Fibroblast of lung (primary cell): ENCODE measurements around the gene TBC1D14. TPM values are rescaled to one million over a fixed set of nuclear protein-coding genes. Genes with fewer than 3 reads are reported as not detected.

ENCODE experiments used
- DNase-seq, 2 donors: peaks; one replicate each; pipeline versions ENCODE4 v3.0.0 to v3.0.0-alpha.2; 2010; ENCODE audit warnings: low read depth in 2 of 2
- H2AFZ ChIP-seq: 2 replicates; pipeline ENCODE4 v1.5.1; 2012; ENCODE audit warnings: low read length, control low read depth, inconsistent platforms
- H3K27ac ChIP-seq: 2 replicates; pipeline ENCODE4 v1.5.1; 2011; ENCODE audit warnings: low read length, control low read depth; ENCODE audit not compliant: insufficient read depth
- H3K27me3 ChIP-seq: 2 replicates; pipeline ENCODE4 v1.5.1; 2011; ENCODE audit warnings: mild to moderate bottlenecking, low read length; ENCODE audit not compliant: control insufficient read depth, insufficient read depth
- H3K36me3 ChIP-seq: 2 replicates; pipeline ENCODE4 v1.5.1; 2011; ENCODE audit warnings: low read length; ENCODE audit not compliant: control insufficient read depth, insufficient read depth
- H3K4me1 ChIP-seq: 2 replicates; pipeline ENCODE4 v1.5.1; 2011; ENCODE audit warnings: low read length; ENCODE audit not compliant: control insufficient read depth, insufficient read depth; ENCODE audit errors: extremely low read depth
- H3K4me2 ChIP-seq: 2 replicates; pipeline ENCODE4 v1.5.1; 2011; ENCODE audit warnings: low read length, control low read depth; ENCODE audit not compliant: insufficient read depth; ENCODE audit errors: extremely low read depth
- H3K4me3 ChIP-seq, 4 experiments: fragments of 200-600 bp in 1 of 4; sonication (generic) in 1 of 4; replicated peaks in 1 of 4; 2 replicates each; pipeline ENCODE4 v1.5.1; 2011 to 2016; ENCODE audit warnings: low read length in 4 of 4, low read depth in 3 of 4, mild to moderate bottlenecking in 3 of 4, control low read depth in 2 of 4, inconsistent platforms in 1 of 4, mixed read lengths in 1 of 4; ENCODE audit not compliant: insufficient read depth in 1 of 4; ENCODE audit errors: control extremely low read depth in 1 of 4
- H3K79me2 ChIP-seq: 2 replicates; pipeline ENCODE4 v1.5.1; 2012; ENCODE audit warnings: mild to moderate bottlenecking, low read length, inconsistent platforms; ENCODE audit not compliant: control insufficient read depth, insufficient read depth
- H3K9ac ChIP-seq: 2 replicates; pipeline ENCODE4 v1.5.1; 2011; ENCODE audit warnings: mild to moderate bottlenecking, low read length, control low read depth; ENCODE audit not compliant: insufficient read depth
- H3K9me3 ChIP-seq: 2 replicates; pipeline ENCODE4 v1.5.1; 2012; ENCODE audit warnings: low read depth, low read length; ENCODE audit not compliant: control insufficient read depth, insufficient read depth
- H4K20me1 ChIP-seq: 2 replicates; pipeline ENCODE4 v1.5.1; 2011; ENCODE audit warnings: low read length; ENCODE audit not compliant: control insufficient read depth, insufficient read depth; ENCODE audit errors: extremely low read depth
- EZH2 ChIP-seq: IDR thresholded peaks from 2 replicates; pipeline ENCODE4 v1.5.1; 2012; ENCODE audit warnings: low read length, control low read depth, mild to moderate bottlenecking; ENCODE audit errors: missing control alignments
- polyA plus RNA-seq, 2 donors: library from polyadenylated mRNA; depleted of rRNA in 1 of 2; stranded (reverse) in 1 of 2; unstranded in 1 of 2; fragments of >200 nt; gene quantifications; 2 replicates each; pipeline ENCODE4 v1.2.1, GENCODE V29; 2011 to 2012; ENCODE audit warnings: missing spikeins in 1 of 2
- total RNA-seq: library from RNA; depleted of rRNA; stranded (reverse); fragments of >200 nt; gene quantifications from 2 replicates; pipeline ENCODE4 v1.2.1, GENCODE V29; 2014
- TF ChIP-seq, protein P1 (sequence below), 2 donors: IDR thresholded peaks in 1 of 2; conservative IDR thresholded peaks in 1 of 2; 1 replicate in 1 of 2; 2 replicates in 1 of 2; pipeline ENCODE4 v1.5.1; 2011 to 2012; ENCODE audit warnings: low read length in 2 of 2, control low read depth in 1 of 2, inconsistent platforms in 1 of 2, low read depth in 1 of 2, mild to moderate bottlenecking in 1 of 2

Gene TBC1D14
- total and polyA plus RNA-seq, 2 donors (not counting 1 experiment from before 2014, with no cell fraction given), result 26.9 to 37.7 TPM

DNA sequence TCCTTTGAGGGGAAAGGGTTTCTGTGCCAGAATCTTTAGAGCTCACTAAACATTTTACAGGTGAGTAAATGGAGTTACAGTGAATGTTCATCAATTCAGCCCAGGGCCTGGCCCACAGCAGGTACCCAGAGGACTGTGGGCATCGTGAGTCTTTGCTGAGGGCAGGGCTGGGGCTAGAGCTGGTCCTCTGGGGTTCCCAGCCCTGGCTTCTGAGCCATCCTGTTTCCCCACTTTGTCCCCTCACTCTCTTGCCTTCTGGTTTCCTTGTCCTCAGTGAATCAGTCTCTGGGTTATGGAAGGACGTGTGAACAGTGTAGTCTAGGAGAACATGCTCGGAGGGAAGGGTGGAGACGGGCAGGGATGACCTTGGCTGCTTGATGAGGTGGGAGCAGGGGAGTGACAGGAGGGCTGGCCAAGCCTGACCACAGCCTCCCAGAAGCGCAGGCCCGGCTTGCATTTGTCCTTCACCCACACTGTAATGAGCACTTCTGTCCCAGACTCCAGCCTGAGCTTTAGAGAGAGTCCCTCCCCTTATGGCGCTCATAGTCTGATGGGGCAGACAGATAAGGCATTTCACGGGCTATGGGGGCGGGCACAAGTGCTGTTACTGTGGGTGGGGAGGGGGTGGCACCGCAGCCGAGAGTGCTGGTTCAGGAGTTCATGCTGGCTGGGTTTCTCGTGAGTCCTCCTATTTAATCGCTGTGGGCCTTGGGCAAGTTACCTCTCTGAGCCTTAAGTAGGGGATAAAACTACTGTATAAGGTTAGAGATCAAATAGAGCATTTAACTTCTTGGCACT is 17.3 kb downstream of the TBC1D14 start:
- Histone ChIP-seq H3K36me3 (peaks cover 3% of the 10 kb centered on the region), H3K27ac (no peak overlapping the region), H2AFZ (peak overlapping the region; percentile 36), H3K9me3 (no peaks in the 10 kb centered on the region), H4K20me1 (no peaks in the 10 kb centered on the region), H3K79me2 (no peaks in the 10 kb centered on the region), H3K4me2 (peak overlapping the region; percentile 23), H3K27me3 (no peaks in the 10 kb centered on the region), H3K4me3 (no peak overlapping the region), H3K9ac (no peak overlapping the region), H3K4me1 (peaks cover 2% of the 10 kb centered on the region)
- TF ChIP-seq, protein P1, sequence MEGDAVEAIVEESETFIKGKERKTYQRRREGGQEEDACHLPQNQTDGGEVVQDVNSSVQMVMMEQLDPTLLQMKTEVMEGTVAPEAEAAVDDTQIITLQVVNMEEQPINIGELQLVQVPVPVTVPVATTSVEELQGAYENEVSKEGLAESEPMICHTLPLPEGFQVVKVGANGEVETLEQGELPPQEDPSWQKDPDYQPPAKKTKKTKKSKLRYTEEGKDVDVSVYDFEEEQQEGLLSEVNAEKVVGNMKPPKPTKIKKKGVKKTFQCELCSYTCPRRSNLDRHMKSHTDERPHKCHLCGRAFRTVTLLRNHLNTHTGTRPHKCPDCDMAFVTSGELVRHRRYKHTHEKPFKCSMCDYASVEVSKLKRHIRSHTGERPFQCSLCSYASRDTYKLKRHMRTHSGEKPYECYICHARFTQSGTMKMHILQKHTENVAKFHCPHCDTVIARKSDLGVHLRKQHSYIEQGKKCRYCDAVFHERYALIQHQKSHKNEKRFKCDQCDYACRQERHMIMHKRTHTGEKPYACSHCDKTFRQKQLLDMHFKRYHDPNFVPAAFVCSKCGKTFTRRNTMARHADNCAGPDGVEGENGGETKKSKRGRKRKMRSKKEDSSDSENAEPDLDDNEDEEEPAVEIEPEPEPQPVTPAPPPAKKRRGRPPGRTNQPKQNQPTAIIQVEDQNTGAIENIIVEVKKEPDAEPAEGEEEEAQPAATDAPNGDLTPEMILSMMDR (conservative IDR thresholded peaks at IDR 0.05 in 1 of 2, IDR thresholded peaks at IDR 0.05 in 1 of 2; ENCODE audit: low read depth in 1 of 2, low read length in 2 of 2), result no peak
- TF ChIP-seq EZH2, result no peak
- peak; percentile 66 to 76 for DNase-seq

DNA sequence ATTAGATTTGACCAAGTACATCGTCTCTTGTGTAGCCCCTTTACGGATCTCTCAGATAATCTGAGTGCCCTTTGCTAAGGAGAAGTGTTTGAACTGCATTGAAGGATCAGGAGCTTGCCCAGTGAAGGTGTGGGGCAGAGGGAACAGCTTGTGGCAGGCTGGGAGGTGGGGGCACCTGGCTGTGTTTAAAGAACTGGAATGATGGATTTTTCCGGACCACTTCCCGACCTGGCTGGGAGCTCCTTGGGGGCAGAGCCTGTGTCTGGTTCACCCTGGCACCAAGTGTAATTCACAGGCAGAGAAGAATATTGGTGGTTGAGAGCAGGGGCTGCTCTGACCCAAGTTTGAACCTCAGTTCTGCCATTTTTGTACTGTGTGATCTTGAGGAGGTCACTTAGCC is 18.5 kb downstream of the TBC1D14 start:
- H3K27me3 ChIP-seq, result no peaks in the 10 kb centered on the region

GRCh38 chr4:6929339-6929811 is 19.7 kb downstream of the TBC1D14 start:
- TF ChIP-seq, protein P1 (conservative IDR thresholded peaks at IDR 0.05 in 1 of 2, IDR thresholded peaks at IDR 0.05 in 1 of 2; ENCODE audit: low read depth in 1 of 2, low read length in 2 of 2), result no peak
- Histone ChIP-seq H3K79me2 (no peaks in the 10 kb centered on the region), H4K20me1 (no peaks in the 10 kb centered on the region), H3K4me3 (no peak overlapping the region), H2AFZ (no peak overlapping the region), H3K27me3 (no peaks in the 10 kb centered on the region), H3K27ac (no peak overlapping the region), H3K9me3 (no peaks in the 10 kb centered on the region), H3K36me3 (no peaks in the 10 kb centered on the region), H3K4me1 (peaks cover 2% of the 10 kb centered on the region), H3K9ac (no peak overlapping the region), H3K4me2 (no peak overlapping the region)
- DNase-seq, result no peak

More for the DNA sequence above, 18.5 kb downstream of the TBC1D14 start:
- Histone ChIP-seq H3K4me1 (peaks cover 2% of the 10 kb centered on the region), H3K27ac (no peak overlapping the region), H3K79me2 (no peaks in the 10 kb centered on the region), H2AFZ (no peak overlapping the region), H3K4me3 (no peak overlapping the region), H3K9ac (no peak overlapping the region), H3K36me3 (peaks cover 3% of the 10 kb centered on the region), H3K9me3 (no peaks in the 10 kb centered on the region), H4K20me1 (no peaks in the 10 kb centered on the region), H3K4me2 (no peak overlapping the region)
- no peak for DNase-seq
- TF ChIP-seq, protein P1 (conservative IDR thresholded peaks at IDR 0.05 in 1 of 2, IDR thresholded peaks at IDR 0.05 in 1 of 2; ENCODE audit: low read depth in 1 of 2, low read length in 2 of 2), result no peak
- no peak for TF ChIP-seq EZH2
